Sigmoid colon (tissue), 4 donors: ENCODE data around the gene PREX1.

Source experiments
- CTCF ChIP-seq, 4 experiments: fragments of 450-650 bp in 3 of 4; fragments of 200-600 bp in 1 of 4; IDR thresholded peaks; one replicate each; pipeline ENCODE4 v1.5.1; 2016 to 2019; ENCODE audit warnings: antibody characterized with exemption in 4 of 4, mild to moderate bottlenecking in 3 of 4, moderate library complexity in 2 of 4
- POLR2AphosphoS5 ChIP-seq, 4 donors: sonication (generic); formaldehyde crosslinking; IDR thresholded peaks; one replicate each; pipeline ENCODE4 v1.6.1; 2017; ENCODE audit warnings: antibody characterized with exemption in 4 of 4

DNA sequence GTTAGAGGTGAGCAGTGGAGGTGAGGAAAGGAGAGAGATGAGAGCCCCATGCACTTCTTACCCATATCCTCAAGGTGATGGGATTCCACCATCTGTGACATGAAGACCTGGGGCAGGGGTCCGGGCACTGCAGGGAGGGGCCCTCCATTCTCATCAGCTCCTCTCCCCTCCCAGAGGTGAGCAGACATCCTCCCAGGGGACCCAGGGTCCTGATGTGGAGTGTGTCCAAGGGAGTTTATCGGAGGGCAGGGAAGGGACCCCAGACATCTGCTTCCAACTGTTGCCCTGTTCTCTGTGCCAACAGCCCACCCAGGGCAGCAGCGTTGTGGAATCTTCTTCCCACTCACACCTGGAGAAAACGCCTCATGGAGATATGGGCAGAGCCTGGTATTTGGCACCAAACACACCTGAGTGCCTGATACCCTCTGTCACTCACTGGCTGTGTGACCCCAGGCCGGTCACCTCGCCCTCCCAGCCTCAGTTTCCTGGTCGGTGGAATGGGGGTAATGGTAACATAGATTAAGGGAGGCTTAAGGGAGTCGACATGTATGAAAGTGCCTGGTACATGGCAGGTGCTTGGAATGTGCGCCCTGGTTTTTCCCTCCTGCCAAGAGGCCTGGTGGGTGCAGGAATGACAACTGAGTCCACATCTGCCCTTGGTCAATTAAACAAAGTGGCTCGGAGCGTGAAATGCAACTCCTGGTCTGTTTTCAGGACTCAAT is 227.9 kb downstream of the PREX1 start:
- TF ChIP-seq CTCF (IDR thresholded peaks at IDR 0.05), result no peak
- no peak for TF ChIP-seq POLR2AphosphoS5 (IDR thresholded peaks at IDR 0.05)
